Osteoblast (primary cell): ENCODE measurements around the gene LINC01488. TPM values are rescaled to one million over a fixed set of nuclear protein-coding genes. Genes with fewer than 3 reads are reported as not detected.

Experiments used
- DNase-seq: peaks from one replicate; pipeline ENCODE4 v3.0.0; 2011; ENCODE audit warnings: low spot score, mixed read lengths; ENCODE audit not compliant: insufficient read length; ENCODE audit errors: missing footprints
- H2AFZ ChIP-seq: 2 replicates; pipeline ENCODE4 v1.6.0; 2011; ENCODE audit warnings: mild to moderate bottlenecking, low read length
- H3K27ac ChIP-seq: 2 replicates; pipeline ENCODE4 v1.5.1; 2011; ENCODE audit warnings: mild to moderate bottlenecking, low read depth, low read length, moderate library complexity
- H3K27me3 ChIP-seq: 2 replicates; pipeline ENCODE4 v1.6.0; 2012; ENCODE audit warnings: mild to moderate bottlenecking, control low read depth, inconsistent platforms, low read length, moderate library complexity; ENCODE audit not compliant: insufficient read depth
- H3K36me3 ChIP-seq: 2 replicates; pipeline ENCODE4 v1.5.1; 2011; ENCODE audit warnings: mild to moderate bottlenecking, low read length, control low read depth, moderate library complexity; ENCODE audit not compliant: insufficient read depth
- H3K4me1 ChIP-seq: 2 replicates; pipeline ENCODE4 v1.5.1; 2011; ENCODE audit warnings: mild to moderate bottlenecking, low read length, control low read depth, moderate library complexity; ENCODE audit not compliant: insufficient read depth
- H3K4me2 ChIP-seq: 2 replicates; pipeline ENCODE4 v1.6.0; 2011; ENCODE audit warnings: mild to moderate bottlenecking, low read length; ENCODE audit not compliant: insufficient read depth
- H3K4me3 ChIP-seq: fragments of 200-600 bp; sonication (generic); 3 replicates; pipeline ENCODE4 v1.5.1; 2012; ENCODE audit warnings: mild to moderate bottlenecking, low read length, inconsistent platforms; ENCODE audit not compliant: insufficient read depth
- H3K79me2 ChIP-seq: 2 replicates; pipeline ENCODE4 v1.6.0; 2012; ENCODE audit warnings: mild to moderate bottlenecking, low read length, control low read depth, inconsistent platforms; ENCODE audit not compliant: insufficient read depth
- H3K9me3 ChIP-seq: 2 replicates; pipeline ENCODE4 v1.5.1; 2011; ENCODE audit warnings: low read depth, low read length, control low read depth
- H4K20me1 ChIP-seq: 2 replicates; pipeline ENCODE4 v1.6.0; 2012; ENCODE audit warnings: mild to moderate bottlenecking, low read length, control low read depth; ENCODE audit not compliant: insufficient read depth
- total RNA-seq: library from RNA; depleted of rRNA; stranded (reverse); fragments of >200 nt; gene quantifications from 2 replicates; pipeline ENCODE4 v1.2.3, GENCODE V29; 2012
- TF ChIP-seq, protein P1 (sequence below): IDR thresholded peaks from 2 replicates; pipeline ENCODE4 v1.5.1; 2011; ENCODE audit warnings: mild to moderate bottlenecking, low read depth, low read length, moderate library complexity; ENCODE audit errors: extremely low read depth

Gene LINC01488
- total RNA-seq, 1 donor: not detected

DNA sequence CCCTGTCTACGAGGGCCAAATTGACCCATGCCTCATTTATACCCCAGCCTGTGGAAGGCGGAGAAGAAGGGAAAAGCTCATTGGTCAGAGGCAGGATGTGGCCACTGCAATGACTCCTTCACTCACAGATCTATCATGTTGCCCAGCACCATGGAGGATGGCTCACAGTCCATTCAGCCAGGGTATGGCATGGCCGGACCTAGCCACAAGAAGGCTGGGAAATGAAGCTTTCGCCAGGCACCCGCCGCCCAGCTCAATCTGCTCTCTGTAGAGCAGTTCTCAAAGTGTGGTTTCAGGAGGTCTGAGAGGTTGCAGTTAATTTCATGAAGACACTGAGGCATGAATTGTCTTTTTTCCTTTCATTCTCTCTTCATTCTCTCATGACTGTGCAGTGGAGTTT lies 40.6 kb upstream of the LINC01488 start:
- Histone ChIP-seq H3K36me3 (no peaks in the 10 kb centered on the region), H4K20me1 (no peaks in the 10 kb centered on the region), H3K79me2 (no peaks in the 10 kb centered on the region), H3K27ac (no peak overlapping the region), H3K9me3 (no peaks in the 10 kb centered on the region), H3K27me3 (no peaks in the 10 kb centered on the region), H3K4me1 (peaks cover 37% of the 10 kb centered on the region), H2AFZ (no peak overlapping the region), H3K4me3 (no peak overlapping the region), H3K4me2 (no peak overlapping the region)
- DNase-seq: peak; percentile 76
- TF ChIP-seq, protein P1, sequence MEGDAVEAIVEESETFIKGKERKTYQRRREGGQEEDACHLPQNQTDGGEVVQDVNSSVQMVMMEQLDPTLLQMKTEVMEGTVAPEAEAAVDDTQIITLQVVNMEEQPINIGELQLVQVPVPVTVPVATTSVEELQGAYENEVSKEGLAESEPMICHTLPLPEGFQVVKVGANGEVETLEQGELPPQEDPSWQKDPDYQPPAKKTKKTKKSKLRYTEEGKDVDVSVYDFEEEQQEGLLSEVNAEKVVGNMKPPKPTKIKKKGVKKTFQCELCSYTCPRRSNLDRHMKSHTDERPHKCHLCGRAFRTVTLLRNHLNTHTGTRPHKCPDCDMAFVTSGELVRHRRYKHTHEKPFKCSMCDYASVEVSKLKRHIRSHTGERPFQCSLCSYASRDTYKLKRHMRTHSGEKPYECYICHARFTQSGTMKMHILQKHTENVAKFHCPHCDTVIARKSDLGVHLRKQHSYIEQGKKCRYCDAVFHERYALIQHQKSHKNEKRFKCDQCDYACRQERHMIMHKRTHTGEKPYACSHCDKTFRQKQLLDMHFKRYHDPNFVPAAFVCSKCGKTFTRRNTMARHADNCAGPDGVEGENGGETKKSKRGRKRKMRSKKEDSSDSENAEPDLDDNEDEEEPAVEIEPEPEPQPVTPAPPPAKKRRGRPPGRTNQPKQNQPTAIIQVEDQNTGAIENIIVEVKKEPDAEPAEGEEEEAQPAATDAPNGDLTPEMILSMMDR: no peak

DNA sequence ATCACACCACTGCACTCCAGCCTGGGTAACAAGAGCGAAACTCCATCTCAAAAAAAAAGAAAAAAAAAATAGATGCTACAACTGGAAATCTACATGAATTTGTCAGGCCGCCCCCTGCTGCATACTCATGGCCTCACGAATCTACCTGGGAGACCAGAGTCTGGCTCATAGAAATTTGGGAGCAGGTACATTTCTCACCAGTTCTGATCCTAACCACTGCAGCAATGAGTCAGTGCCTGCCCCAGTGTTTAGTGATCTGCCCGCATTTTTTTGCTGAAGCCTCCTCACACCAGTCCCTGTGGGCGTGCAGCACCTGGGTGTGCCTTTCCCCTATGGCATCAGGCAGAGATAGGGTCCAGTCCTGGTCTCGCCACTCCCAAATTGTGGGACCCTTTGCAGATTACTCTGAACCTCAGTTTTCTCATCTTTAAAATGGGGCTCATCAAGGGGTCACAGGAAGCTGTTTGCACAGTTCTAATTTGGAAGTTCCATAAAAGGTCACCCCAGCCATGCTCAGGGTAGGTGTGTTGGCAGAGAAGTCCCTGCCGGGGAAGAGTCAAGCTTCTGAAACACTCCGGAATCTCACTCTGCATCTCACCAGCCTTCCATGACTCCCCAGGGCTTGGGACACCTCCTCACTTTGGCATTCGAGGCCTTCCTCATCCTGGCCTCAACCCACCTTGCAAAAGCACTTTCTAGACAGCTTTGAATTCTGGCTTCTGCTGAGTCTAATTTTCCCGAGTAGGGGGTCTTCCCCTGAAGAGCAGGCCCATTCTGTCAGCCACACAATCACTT lies 39.3 kb upstream of the LINC01488 start:
- Histone ChIP-seq H3K79me2 (no peaks in the 10 kb centered on the region), H3K27ac (peak overlapping the region; percentile 97), H2AFZ (no peak overlapping the region), H3K4me2 (peak overlapping the region; percentile 19), H3K4me1 (peaks cover 39% of the 10 kb centered on the region), H3K9me3 (no peaks in the 10 kb centered on the region), H3K27me3 (no peaks in the 10 kb centered on the region), H3K36me3 (no peaks in the 10 kb centered on the region), H4K20me1 (no peaks in the 10 kb centered on the region), H3K4me3 (no peak overlapping the region)
- TF ChIP-seq, protein P1: peak; percentile 5
- peak; percentile 91 for DNase-seq

DNA sequence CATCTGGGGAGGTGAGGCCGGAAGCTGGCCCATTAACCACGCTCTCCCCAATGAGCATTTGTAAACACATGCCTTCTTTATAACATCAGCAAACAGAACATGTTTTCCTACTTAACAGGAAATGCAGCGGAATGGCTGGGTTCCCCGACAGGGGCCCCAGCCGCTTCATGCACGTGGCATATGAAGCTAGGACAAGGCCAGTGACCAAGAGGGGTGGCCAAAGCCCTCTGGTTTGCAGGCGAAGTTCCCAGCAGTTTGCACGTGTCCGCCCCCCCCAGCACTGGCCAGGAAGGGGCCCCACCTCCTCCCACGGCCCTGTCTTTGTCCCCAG lies 38.7 kb upstream of the LINC01488 start:
- Histone ChIP-seq H3K79me2 (no peaks in the 10 kb centered on the region), H3K9me3 (no peaks in the 10 kb centered on the region), H2AFZ (no peak overlapping the region), H3K4me2 (peak overlapping the region; percentile 79), H3K4me1 (peaks cover 41% of the 10 kb centered on the region), H3K36me3 (no peaks in the 10 kb centered on the region), H4K20me1 (no peaks in the 10 kb centered on the region), H3K27me3 (no peaks in the 10 kb centered on the region), H3K4me3 (peak overlapping the region; percentile 64), H3K27ac (peak overlapping the region; percentile 97)
- TF ChIP-seq, protein P1: no peak
- peak; percentile 89 for DNase-seq

DNA sequence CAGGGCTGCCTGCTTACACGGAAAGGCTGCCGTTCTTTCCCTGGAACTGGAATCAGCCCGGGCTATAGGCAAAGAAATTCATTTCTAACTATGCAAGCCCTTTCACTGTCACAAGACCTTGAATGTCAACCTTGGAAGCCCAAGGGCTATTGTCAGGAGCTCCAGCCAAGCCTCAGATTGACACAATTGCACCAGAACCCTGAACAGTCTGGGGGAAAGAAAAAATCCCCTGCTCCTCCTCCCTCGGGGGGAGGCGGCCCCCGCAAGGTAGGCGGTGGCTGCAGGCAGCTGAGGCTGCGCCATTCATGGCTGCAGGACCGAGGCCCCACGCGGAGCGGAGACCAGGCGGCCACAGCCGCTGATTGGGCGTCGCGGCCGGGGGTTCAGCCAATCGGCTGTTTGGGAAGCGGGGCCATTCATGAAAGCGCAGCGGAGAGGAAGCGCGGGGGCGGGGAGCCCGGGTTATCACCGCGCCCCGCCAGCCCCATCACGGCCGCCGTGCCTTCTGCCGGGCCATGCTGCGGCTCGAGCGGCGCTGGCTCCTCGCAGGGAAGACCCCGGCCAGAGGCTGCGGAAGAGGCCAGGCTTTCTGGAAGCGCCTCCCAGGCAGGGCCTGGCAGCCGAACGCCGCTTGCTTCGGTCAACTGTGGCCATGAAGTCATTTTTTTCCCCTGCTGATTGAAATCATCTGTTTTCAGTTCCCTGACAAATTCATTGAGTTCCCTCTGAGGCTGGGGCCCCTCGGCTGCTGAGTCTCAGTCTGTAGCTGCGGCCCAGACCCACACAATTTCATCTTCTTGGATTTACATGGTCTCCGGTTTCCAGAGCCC lies 38.1 kb upstream of the LINC01488 start:
- TF ChIP-seq, protein P1: no peak
- DNase-seq: peak; percentile 100

More for the DNA sequence above, 38.1 kb upstream of the LINC01488 start:
- Histone ChIP-seq H3K4me1 (peaks cover 45% of the 10 kb centered on the region), H3K4me2 (peak overlapping the region; percentile 79), H3K27ac (peak overlapping the region; percentile 97), H4K20me1 (no peaks in the 10 kb centered on the region), H3K79me2 (no peaks in the 10 kb centered on the region), H2AFZ (peak overlapping the region; percentile 72), H3K9me3 (no peaks in the 10 kb centered on the region), H3K27me3 (no peaks in the 10 kb centered on the region), H3K4me3 (peak overlapping the region; percentile 64), H3K36me3 (no peaks in the 10 kb centered on the region)
